WTC11 (cell line): ENCODE data around the gene LSM2. TPM values are rescaled to one million over a fixed set of nuclear protein-coding genes. Genes with fewer than 3 reads are reported as not detected.

Experiments used
- ATAC-seq: fragments of 200-7000 bp; cut with Tn5 transposase; 2 replicates; pipeline ENCODE4 v1.10.0; 2021; ENCODE audit warnings: mild to moderate bottlenecking, moderate library complexity
- CTCF ChIA-PET: fragments of 300-600 bp; sonication (Branson Sonifier 250); formaldehyde crosslinking; loops from one replicate; lab custom pipeline; 2021; ENCODE audit warnings: antibody characterized with exemption; lab: Charles Lee
- POLR2A ChIA-PET: fragments of 350-600 bp; sonication (Branson Sonifier 250); formaldehyde crosslinking; loops from one replicate; lab custom pipeline; 2021; ENCODE audit warnings: antibody characterized with exemption; lab: Charles Lee
- DNase-seq: peaks from one replicate; pipeline ENCODE4 v3.0.0; 2021; ENCODE audit warnings: low spot score
- H3K27ac Mint-ChIP-seq: 2 replicates; pipeline ENCODE4 v1.8.0; 2021; ENCODE audit warnings: mixed read lengths
- H3K27me3 Mint-ChIP-seq: 2 replicates; pipeline ENCODE4 v1.8.0; 2021; ENCODE audit warnings: low read depth, mild to moderate bottlenecking, moderate library complexity, mixed read lengths
- H3K36me3 Mint-ChIP-seq: 2 replicates; pipeline ENCODE4 v1.8.0; 2021; ENCODE audit warnings: mixed read lengths
- H3K4me1 Mint-ChIP-seq: 2 replicates; pipeline ENCODE4 v1.8.0; 2022; ENCODE audit warnings: mixed read lengths
- H3K4me3 Mint-ChIP-seq: 2 replicates; pipeline ENCODE4 v1.8.0; 2021; ENCODE audit warnings: mild to moderate bottlenecking, moderate library complexity, mixed read lengths
- H3K9me3 Mint-ChIP-seq: 2 replicates; pipeline ENCODE4 v1.8.0; 2021; ENCODE audit warnings: mixed read lengths
- AFF4 ChIP-seq: sonication (generic); formaldehyde crosslinking; IDR thresholded peaks from 2 replicates; pipeline ENCODE4 v1.8.1; 2023; ENCODE audit warnings: mild to moderate bottlenecking, missing genetic modification reagents, borderline replicate concordance
- ATF1 ChIP-seq: sonication (generic); formaldehyde crosslinking; IDR thresholded peaks from 2 replicates; pipeline ENCODE4 v1.8.1; 2023; ENCODE audit warnings: mild to moderate bottlenecking, moderate library complexity, missing genetic modification reagents
- CBFB ChIP-seq: sonication (generic); formaldehyde crosslinking; IDR thresholded peaks from 2 replicates; pipeline ENCODE4 v1.8.1; 2022; ENCODE audit warnings: mild to moderate bottlenecking, low read depth, missing genetic modification reagents
- CDX4 ChIP-seq: fragments of 250-450 bp; sonication (Bioruptor Pico); IDR thresholded peaks from 2 replicates; pipeline ENCODE4 v1.9.0; 2021; ENCODE audit warnings: moderate library complexity, mild to moderate bottlenecking, inconsistent platforms, borderline replicate concordance
- ELF4 ChIP-seq: sonication (generic); formaldehyde crosslinking; IDR thresholded peaks from 2 replicates; pipeline ENCODE4 v1.8.1; 2022; ENCODE audit warnings: low read depth, mild to moderate bottlenecking, moderate library complexity, missing genetic modification reagents
- ESRRA ChIP-seq: sonication (generic); formaldehyde crosslinking; IDR thresholded peaks from 2 replicates; pipeline ENCODE4 v1.8.1; 2022; ENCODE audit warnings: mild to moderate bottlenecking, missing genetic modification reagents, borderline replicate concordance
- ETV6 ChIP-seq: sonication (generic); formaldehyde crosslinking; IDR thresholded peaks from 2 replicates; pipeline ENCODE4 v1.8.1; 2022; ENCODE audit warnings: mild to moderate bottlenecking, missing genetic modification reagents
- FOXK1 ChIP-seq: sonication (generic); formaldehyde crosslinking; IDR thresholded peaks from 2 replicates; pipeline ENCODE4 v1.8.0; 2022; ENCODE audit warnings: mild to moderate bottlenecking, moderate library complexity, missing genetic modification reagents
- TEAD1 ChIP-seq: sonication (generic); formaldehyde crosslinking; IDR thresholded peaks from 2 replicates; pipeline ENCODE4 v1.8.0; 2022; ENCODE audit warnings: mild to moderate bottlenecking, missing genetic modification reagents
- TEAD4 ChIP-seq: sonication (generic); formaldehyde crosslinking; IDR thresholded peaks from 2 replicates; pipeline ENCODE4 v1.8.0; 2022; ENCODE audit warnings: mild to moderate bottlenecking, missing genetic modification reagents
- TP53 ChIP-seq: sonication (generic); formaldehyde crosslinking; IDR thresholded peaks from 2 replicates; pipeline ENCODE4 v1.8.1; 2023; ENCODE audit warnings: mild to moderate bottlenecking, missing genetic modification reagents
- ZSCAN18 ChIP-seq: fragments of 250-450 bp; sonication (Bioruptor Pico); IDR thresholded peaks from 2 replicates; pipeline ENCODE4 v2.1.2; 2022; ENCODE audit warnings: mild to moderate bottlenecking, moderate library complexity
- total RNA-seq: library from RNA; stranded (reverse); gene quantifications from 3 replicates; pipeline ENCODE4 v1.2.3, GENCODE V29; 2021
- TF ChIP-seq, protein P1 (sequence below): sonication (generic); formaldehyde crosslinking; IDR thresholded peaks from 2 replicates; pipeline ENCODE4 v1.8.0; 2022; ENCODE audit warnings: mild to moderate bottlenecking, missing genetic modification reagents
- TF ChIP-seq, protein P2 (sequence below): fragments of 250-450 bp; sonication (Bioruptor Pico); IDR thresholded peaks from 2 replicates; pipeline ENCODE4 v1.8.0; 2021; ENCODE audit warnings: mild to moderate bottlenecking
- TF ChIP-seq, protein P3 (sequence below): sonication (generic); formaldehyde crosslinking; conservative IDR thresholded peaks from 2 replicates; pipeline ENCODE4 v1.8.1; 2022; ENCODE audit warnings: mild to moderate bottlenecking, missing genetic modification reagents
- TF ChIP-seq, protein P4 (sequence below): fragments of 250-450 bp; sonication (Bioruptor Pico); IDR thresholded peaks from 2 replicates; pipeline ENCODE4 v1.9.0; 2021; ENCODE audit warnings: mild to moderate bottlenecking
- TF ChIP-seq, protein P5 (sequence below): sonication (generic); formaldehyde crosslinking; IDR thresholded peaks from 2 replicates; pipeline ENCODE4 v1.8.1; 2023; ENCODE audit warnings: mild to moderate bottlenecking, missing genetic modification reagents, moderate library complexity

The LSM2 gene
- total RNA-seq, 1 experiment from 2014 or later = 104 TPM

GRCh38 chr6:31762878-31763618 is 43.7 kb downstream of the LSM2 start:
- ChIA-PET POLR2A (interaction anchor here (0.8 kb wide), 1 partner anchor 10 kb away, joined by 3 read pairs; no protein-coding TSS in a partner anchor), CTCF (interaction anchor here (0.5 to 1.3 kb wide), 4 partner anchors 10 to 74 kb away, joined by 3 to 6 read pairs (median 4); no protein-coding TSS in a partner anchor)
- H3K36me3 Mint-ChIP-seq = peaks cover 24% of the 10 kb centered on the region
- no peak overlapping the region for H3K4me3 Mint-ChIP-seq
- TF ChIP-seq, protein P1, sequence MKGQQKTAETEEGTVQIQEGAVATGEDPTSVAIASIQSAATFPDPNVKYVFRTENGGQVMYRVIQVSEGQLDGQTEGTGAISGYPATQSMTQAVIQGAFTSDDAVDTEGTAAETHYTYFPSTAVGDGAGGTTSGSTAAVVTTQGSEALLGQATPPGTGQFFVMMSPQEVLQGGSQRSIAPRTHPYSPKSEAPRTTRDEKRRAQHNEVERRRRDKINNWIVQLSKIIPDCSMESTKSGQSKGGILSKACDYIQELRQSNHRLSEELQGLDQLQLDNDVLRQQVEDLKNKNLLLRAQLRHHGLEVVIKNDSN = no peak
- TF ChIP-seq, protein P2, sequence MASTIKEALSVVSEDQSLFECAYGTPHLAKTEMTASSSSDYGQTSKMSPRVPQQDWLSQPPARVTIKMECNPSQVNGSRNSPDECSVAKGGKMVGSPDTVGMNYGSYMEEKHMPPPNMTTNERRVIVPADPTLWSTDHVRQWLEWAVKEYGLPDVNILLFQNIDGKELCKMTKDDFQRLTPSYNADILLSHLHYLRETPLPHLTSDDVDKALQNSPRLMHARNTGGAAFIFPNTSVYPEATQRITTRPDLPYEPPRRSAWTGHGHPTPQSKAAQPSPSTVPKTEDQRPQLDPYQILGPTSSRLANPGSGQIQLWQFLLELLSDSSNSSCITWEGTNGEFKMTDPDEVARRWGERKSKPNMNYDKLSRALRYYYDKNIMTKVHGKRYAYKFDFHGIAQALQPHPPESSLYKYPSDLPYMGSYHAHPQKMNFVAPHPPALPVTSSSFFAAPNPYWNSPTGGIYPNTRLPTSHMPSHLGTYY = no peak
- TF ChIP-seq CDX4 (CRISPR knock-in tag) = no peak
- TF ChIP-seq, protein P3, sequence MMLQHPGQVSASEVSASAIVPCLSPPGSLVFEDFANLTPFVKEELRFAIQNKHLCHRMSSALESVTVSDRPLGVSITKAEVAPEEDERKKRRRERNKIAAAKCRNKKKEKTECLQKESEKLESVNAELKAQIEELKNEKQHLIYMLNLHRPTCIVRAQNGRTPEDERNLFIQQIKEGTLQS (CRISPR knock-in tag) = 0 out of 2 replicates have a peak, but pooled peaks have one; percentile 21
- TF ChIP-seq TEAD4 = 0 out of 2 replicates have a peak, but pooled peaks have one; percentile 22
- TF ChIP-seq, protein P4, sequence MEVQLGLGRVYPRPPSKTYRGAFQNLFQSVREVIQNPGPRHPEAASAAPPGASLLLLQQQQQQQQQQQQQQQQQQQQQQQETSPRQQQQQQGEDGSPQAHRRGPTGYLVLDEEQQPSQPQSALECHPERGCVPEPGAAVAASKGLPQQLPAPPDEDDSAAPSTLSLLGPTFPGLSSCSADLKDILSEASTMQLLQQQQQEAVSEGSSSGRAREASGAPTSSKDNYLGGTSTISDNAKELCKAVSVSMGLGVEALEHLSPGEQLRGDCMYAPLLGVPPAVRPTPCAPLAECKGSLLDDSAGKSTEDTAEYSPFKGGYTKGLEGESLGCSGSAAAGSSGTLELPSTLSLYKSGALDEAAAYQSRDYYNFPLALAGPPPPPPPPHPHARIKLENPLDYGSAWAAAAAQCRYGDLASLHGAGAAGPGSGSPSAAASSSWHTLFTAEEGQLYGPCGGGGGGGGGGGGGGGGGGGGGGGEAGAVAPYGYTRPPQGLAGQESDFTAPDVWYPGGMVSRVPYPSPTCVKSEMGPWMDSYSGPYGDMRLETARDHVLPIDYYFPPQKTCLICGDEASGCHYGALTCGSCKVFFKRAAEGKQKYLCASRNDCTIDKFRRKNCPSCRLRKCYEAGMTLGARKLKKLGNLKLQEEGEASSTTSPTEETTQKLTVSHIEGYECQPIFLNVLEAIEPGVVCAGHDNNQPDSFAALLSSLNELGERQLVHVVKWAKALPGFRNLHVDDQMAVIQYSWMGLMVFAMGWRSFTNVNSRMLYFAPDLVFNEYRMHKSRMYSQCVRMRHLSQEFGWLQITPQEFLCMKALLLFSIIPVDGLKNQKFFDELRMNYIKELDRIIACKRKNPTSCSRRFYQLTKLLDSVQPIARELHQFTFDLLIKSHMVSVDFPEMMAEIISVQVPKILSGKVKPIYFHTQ (CRISPR knock-in tag) = no peak
- H3K27ac Mint-ChIP-seq = 0 out of 2 replicates have a peak overlapping the region, but pooled peaks have one; percentile 7
- DNase-seq (no peak), ATAC-seq (no peak)
- no peaks in the 10 kb centered on the region; the same call in 1 of the 2 replicates for H3K27me3 Mint-ChIP-seq
- H3K4me1 Mint-ChIP-seq = peaks cover 23% of the 10 kb centered on the region
- no peaks in the 10 kb centered on the region for H3K9me3 Mint-ChIP-seq

- H3K9me3 Mint-ChIP-seq = no peaks in the 10 kb centered on the region
- no peak for ATAC-seq
- H3K4me3 Mint-ChIP-seq = no peak within 1 kb of the TSS
- POLR2A ChIA-PET = interaction anchor here (0.6 kb wide), 1 partner anchor 62 kb away, joined by 5 read pairs; no protein-coding TSS in a partner anchor
- TF ChIP-seq, protein P5, sequence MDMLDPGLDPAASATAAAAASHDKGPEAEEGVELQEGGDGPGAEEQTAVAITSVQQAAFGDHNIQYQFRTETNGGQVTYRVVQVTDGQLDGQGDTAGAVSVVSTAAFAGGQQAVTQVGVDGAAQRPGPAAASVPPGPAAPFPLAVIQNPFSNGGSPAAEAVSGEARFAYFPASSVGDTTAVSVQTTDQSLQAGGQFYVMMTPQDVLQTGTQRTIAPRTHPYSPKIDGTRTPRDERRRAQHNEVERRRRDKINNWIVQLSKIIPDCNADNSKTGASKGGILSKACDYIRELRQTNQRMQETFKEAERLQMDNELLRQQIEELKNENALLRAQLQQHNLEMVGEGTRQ (CRISPR knock-in tag) = no peak
- no peak for DNase-seq
- H3K36me3 Mint-ChIP-seq = peaks cover 25% of the 10 kb centered on the region
- H3K27me3 Mint-ChIP-seq = no peaks in the 10 kb centered on the region
- peak within 1 kb of the TSS; percentile 7; the same call in 1 of the 2 replicates for H3K27ac Mint-ChIP-seq
- peaks cover 23% of the 10 kb centered on the region for H3K4me1 Mint-ChIP-seq
- CTCF ChIA-PET = interaction anchor here (0.5 to 1.8 kb wide), 2 partner anchors 8 to 13 kb away, joined by 3 to 8 read pairs; no protein-coding TSS in a partner anchor
These were observed 44.4 kb downstream of the LSM2 start, which contains the start of gene SAPCD1 for GRCh38 chr6:31762356-31762755. Gene SAPCD1, plus strand, starts transcription at chr6:31762656. Its CDS starts 399 bp downstream, at chr6:31763055.

GRCh38 chr6:31761343-31761742 is 45.4 kb downstream of the LSM2 start:
- ChIA-PET CTCF (interaction anchor here (1.8 kb wide), 1 partner anchor 9 kb away, joined by 8 read pairs; no protein-coding TSS in a partner anchor), POLR2A (no interaction called here)
- TF ChIP-seq ATF1 (CRISPR knock-in tag) (no peak), ZSCAN18 (CRISPR knock-in tag) (no peak), ETV6 (no peak), AFF4 (no peak), TEAD1 (no peak), ELF4 (CRISPR knock-in tag) (no peak), ESRRA (CRISPR knock-in tag) (no peak), TEAD4 (no peak), FOXK1 (CRISPR knock-in tag) (no peak), TP53 (CRISPR knock-in tag) (no peak), CBFB (CRISPR knock-in tag) (no peak)

More at GRCh38 chr6:31761343-31761742, 45.4 kb downstream of the LSM2 start:
- Mint-ChIP-seq H3K4me1 (peaks cover 19% of the 10 kb centered on the region), H3K4me3 (no peak overlapping the region), H3K27me3 (no peaks in the 10 kb centered on the region), H3K27ac (no peak overlapping the region), H3K36me3 (peaks cover 25% of the 10 kb centered on the region), H3K9me3 (no peaks in the 10 kb centered on the region)
- ATAC-seq = no peak
- DNase-seq = no peak
